Measurements from ENCODE around the gene CDKN1B.

CDKN1B gene

DNA sequence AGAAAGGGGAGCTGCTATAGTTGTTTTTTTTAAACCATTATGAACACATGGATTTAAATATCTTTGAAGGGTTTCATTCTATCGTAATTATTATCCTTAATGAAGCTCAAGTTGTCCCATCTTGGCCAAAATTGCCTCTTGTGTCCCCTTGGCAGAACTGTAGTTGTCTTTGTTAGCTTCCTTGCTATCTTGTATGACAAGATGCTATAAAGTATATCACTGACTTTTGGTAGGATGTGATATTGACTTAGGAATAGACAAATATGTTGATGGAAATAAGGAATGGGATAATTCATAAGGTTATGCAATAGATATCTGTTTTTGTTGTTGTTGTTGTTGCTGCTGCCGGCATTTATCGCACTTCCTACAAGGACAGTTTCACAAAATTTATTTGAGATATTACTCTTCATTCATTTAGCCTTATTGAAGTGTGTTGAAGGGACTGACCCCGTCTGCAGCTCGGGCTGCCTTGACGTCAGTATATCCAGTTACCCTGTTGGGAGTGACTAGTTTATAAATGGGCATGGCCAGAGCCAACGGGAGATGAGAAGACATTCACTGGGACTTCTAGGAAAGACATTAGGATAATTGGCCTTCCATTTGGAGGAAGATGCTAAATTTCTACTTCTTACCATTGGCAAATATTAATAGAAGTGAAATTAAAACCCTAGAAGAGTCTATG is 42.2 kb downstream of the CDKN1B start:
- no peak for DNase-seq (ENCODE audit: low read depth in 2 of 2)

DNA sequence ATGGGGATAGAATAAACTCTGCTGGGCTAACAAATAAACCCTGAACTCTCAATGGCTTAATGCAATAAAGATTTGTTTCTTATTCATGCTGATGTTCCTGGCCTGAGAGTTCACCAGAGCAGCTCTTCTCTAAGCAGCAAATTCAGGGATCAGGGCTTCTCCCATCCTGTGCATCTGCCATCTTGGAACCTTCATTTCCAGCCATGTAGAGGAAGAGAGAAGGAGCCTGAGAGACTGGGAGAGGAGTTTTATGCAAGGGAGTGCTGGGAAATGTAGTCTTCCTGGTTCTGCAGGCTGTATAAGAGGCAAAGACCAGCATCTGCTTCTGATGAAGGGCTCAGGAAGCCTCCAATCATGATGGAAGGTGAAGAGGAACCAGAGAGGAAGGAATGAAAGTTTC is 47.7 kb downstream of the CDKN1B start:
- no peak for DNase-seq (ENCODE audit: low read depth in 2 of 2)

GRCh38 chr12:12770262-12770661 is 53.1 kb downstream of the CDKN1B start:
- no peak for DNase-seq (ENCODE audit: low read depth in 2 of 2)

Measured in stimulated activated CD8-positive, alpha-beta memory T cell treated with anti-CD3 and anti-CD28 coated beads, Interleukin-2, amount 100 ng/mL, for 48 hours (primary cell).